ENCODE measurements around the gene ACSL5.
"Not testable (repeated sequence)": the region's sequence is repeated elsewhere in the genome, so short reads cannot be mapped to it uniquely, and the experiment has no call there.

Gene ACSL5

DNA sequence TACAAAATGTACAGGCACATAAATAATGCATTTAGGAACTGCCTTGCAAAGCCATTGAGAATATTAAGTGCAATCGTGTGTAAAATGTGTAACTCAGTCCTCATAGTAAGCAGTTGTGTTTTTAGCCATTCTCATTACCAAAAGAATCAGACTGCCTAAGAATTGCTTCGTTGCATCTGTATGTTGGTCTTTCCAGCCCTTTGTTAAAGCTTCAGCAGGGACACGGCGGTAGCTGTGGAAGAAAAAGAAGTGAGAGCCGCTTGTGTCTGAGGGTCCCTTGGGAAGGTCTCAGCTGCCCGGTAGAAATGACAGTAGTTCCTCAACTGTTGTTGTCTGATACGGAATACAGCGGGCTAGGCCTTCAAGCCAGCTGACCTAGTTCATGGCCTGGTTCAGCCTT, 22.8 kb upstream of the ACSL5 start:
- no peak for DNase-seq

DNA sequence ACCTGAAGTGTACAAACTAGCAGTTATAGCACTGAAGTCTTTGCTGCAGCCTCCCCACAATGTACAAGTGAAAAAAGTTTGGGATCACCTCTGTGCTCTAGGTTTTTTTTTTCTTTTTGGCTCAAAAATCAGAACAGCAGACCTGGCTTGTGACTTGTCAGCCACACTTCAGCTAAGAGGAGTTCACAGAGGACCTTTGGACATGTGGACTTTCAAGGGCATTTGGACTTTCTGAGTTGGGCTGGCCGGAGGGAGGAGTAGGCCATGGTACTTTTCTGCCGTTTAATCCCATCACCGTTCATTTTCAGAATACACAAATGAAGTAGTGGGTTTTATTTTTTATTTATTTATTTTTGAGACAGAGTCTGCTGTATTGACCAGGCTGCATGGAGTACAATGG, 21.9 kb upstream of the ACSL5 start:
- no peak for DNase-seq

DNA sequence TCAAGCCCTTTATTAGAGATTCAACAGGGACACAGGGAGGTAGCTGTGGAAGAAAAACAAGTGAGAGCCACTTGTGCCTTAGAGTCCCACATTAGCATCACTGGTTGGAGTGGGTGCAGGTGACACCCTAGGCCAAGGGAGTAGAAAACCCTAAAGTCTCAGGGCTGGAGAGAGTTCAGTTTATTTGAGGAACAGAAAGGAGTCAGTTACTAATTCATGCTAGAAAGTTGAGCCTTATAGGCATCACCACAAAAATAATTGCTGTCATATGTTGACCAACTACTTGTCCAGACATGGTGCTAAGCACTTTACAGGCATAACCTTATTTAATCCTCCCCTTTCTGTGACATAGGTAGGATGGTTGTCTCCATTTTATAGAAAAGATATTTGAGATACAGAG, 20.9 kb upstream of the ACSL5 start:
- no peak for DNase-seq

DNA sequence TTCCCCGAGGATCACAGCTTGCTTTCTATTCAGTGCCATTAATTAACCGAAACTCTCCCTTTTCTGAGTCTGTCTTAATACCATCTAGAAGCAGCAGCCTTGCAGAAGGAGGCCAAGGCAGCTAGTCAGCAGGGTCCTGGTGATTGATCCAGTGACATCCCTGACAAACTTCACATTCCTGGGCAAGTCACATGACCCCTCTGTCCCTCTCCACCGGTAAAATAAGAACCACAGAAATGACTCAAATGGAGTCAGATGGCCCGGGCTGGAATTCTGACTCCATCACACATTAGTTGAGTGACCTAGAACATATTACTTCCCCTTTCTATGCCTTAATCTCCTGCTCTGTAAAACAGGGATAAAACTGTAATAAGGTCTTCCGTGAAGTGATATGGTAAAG, 17.2 kb upstream of the ACSL5 start:
- DNase-seq: no peak

DNA sequence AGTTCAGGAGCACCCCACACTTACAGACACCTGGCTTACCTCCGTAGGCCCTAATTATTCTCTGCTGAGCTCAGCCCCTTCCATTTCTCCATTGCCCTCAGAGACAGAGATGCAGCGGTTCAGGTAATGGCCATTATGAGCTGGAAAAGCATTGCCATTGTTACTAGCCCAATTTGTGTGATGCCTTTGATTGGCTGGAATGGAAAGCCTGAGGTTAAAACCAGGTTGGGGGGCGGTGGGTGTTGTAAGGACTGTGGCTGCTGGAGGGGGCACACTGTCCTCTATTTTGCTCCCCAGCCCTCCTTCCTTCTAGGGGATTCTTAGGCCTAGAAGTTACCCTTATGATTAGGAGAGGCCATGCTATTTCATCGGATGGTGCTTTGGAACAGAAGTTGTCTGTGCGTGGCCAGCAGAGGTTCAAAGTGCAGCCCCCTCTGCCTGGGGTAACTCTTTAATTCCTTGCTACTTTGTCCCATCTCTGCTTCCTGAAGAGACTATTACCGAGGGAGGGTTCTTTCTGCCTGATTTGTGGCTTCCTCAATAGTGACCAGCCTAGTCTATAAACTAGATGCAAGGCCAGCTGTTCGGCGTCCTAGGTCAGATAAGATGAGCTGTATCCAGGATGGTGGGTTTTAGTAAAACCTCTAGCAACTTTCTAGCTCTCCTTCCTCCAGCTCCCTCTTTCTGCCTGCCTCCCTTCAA, 14.2 kb upstream of the ACSL5 start:
- no peak for DNase-seq

DNA sequence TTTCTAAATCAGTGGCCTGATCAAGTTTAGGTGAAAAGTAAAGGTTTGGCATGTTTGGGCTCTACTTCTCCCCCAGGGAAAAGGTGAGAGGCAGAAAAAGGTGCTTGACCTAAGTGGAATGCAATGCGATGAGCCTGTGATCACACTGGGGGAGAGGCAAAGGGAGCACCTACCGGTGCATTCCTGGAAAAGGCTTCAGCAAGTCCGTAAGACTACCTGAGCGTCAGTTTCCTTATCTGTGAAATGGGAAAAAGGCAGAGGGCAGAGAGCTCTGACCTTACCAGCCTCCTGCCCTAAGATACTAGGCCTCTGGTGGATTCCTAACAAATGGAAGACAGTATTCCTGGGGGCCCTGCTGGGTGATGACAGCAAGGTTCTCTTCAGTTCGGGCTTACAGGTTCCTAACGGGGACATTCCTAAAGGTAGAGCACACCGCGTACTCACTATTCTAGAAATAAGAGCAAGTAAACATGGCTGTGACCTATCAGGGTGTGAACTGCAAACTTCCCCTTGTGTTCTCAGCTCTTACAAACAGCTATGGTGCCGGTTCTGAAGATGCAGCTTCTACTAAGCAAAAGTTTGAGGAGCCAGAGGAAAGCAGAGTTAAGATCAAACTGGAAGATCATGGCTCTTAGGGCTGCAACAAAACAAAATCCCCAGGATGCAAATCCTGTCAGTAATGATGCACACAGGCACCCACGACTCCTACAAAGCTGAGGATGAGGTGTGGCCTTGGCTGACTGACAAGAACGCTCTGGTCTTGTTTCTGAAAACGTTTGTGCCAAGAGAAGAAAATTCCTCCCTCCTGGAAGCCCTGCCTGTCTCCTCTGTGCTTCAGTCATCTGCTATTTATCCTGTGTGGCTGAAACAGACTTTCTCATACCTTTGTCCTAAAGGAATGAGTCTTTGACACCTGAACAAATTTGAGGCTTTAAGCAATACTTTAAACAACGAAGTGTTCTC, 13.3 kb upstream of the ACSL5 start:
- no peak for DNase-seq

DNA sequence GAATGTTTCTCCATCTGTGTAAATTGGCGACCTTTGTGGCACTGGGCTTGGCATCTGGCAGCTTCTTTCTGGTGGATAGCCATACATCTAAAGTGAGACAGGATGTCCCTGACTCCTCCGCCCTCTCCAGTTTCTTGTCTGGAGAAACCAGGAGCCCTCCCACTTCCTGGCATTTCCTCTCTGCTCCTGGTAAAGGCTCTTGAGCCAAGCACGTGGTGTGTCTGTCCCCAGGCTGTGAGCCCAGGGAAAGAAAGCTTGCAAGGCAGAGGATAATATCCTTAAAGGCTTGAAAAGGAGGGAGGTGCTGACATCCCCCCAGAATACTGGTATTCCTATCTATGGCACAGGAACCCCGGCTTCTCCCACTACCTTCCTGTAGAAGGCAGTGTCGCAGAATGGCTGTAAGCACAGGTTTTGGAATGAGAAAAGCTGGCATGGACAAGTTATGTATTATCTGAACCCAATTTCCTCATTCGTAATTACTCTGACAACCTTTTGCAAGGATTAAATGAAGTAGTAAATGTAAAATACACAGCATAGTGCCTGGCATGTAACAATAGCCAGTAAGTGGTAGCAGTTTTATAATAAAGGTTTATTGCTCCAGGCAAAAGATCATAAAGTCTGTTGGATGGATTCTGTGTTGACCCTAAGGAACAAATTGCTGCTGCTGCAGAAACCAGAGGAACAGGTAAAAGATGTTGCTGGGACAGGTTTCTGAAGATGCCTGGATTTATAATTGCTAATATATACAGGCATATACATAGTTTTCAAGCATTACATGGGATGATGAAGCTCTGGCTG, 11.8 kb upstream of the ACSL5 start:
- DNase-seq: no peak

DNA sequence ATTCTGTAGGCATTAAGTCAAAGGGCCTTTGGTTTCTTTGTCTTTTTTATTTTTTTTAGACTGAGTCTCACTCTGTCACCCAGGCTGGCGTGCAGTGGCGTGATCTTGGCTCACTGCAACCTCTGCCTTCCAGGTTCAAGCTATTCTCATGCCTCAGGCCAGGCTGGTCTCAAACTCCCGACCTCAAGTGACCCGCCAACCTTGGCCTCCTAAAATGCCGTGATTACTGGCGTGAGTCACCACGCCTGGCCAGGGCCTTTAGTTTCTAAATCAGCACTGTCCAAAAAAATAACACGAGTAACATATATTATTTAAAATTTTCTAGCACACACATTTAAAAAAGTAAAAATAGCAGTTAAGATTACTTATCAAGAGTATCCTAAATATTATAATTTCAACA, 11.1 kb upstream of the ACSL5 start:
- DNase-seq: no peak

DNA sequence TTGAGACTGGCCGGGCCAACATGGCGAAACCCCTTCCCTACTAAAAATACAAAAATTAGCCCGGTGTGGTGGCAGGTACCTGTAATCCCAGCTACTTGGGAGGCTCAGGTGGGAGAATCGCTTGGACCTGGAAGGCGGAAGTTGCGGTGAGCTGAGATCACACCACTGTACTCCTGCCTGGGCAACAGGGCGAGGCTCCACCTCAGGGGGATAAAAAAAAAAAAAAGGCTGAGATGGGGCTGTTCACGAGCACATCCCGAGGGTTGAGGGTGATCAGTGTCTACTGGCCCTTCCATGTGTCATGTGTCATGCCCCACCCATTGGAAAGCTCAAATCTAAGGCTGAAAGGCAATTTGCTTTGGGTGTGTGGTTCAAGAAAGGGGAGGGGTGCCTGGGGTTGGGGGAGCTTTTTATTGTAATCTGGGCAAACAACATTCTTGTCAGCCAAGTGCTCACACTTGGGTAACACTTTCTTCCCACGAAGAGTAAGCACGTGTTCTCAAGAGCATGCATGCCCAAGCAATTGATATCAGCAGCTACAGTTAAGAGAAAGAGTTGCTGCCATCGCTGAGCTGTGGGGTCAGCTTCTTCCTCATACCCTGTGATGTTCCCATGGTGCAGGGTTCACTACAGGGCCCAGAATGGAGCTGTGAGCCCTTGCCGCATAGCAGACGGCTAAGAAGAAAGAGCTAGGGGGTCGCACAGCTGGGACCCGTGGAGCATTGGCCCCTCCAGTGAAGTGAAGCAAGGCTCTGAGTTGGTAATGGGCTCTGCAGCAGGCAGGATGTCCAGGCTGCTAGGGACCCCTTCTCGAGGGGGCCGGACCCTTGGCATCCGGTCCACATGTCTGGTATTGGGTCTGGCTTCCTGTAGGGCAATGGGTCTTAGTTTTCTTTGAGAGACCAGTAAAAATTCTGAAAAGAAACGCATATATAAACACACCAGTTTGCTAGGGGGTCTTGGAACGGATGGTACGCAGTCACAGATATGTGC, 9.9 kb upstream of the ACSL5 start:
- DNase-seq: no peak

DNA sequence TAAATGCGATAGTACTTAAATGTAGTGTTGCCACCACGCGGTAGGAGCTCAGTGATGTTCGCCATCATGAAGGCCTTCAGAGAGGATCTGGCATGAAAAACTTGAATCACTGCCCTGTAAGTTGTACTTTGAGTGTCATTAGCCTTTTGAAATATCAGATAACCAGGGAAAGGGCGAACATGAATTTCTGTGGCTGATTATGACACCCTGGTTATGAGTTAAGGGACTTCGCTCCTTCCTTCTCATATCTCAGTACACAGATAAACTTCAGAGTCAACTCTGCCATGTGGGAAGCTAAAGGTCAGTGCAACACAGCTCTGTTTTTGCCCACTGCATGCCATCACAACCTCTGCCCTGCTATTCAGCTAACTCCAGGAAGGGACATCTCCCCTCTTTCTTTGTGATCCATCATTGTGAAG, 8.9 kb upstream of the ACSL5 start:
- no peak for DNase-seq

DNA sequence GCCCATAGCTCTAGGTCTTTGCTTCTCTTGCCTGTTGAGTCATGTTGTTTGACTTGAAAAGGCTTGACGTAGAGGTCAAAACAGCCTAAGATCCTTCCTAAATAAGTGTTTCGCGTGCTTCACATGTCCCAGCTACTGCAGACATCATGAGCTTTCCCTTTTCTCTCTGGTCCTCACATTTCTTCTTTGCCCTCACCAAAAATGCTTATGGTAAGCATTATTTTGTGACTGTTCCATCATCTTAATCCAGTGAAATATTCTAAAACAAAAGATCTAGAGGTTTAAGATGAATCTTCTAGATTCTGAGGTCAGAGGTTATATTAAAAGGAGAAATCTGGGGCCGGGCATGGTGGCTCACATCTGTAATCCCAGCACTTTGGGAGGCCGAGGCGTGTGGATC, 8.5 kb upstream of the ACSL5 start:
- no peak for DNase-seq

DNA sequence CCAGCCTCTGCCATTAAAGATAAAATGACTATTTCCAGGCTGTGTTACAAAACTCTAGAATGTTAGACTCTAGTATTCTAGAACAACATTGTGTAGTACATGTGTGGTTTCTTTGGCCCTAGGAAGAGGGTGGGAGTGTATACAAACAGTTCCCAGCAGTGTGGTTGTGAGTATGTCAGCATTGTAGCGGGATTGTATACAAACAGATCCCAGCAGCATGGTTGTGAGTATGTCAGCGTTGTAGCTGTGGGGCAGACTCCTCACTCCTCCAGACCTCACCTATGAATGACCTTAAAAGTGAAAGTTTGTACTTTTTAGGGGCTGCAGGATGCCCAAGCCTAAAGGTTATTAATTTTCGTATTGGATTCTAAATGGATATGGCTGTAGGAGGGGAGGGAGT, 6.9 kb upstream of the ACSL5 start:
- DNase-seq: no peak

DNA sequence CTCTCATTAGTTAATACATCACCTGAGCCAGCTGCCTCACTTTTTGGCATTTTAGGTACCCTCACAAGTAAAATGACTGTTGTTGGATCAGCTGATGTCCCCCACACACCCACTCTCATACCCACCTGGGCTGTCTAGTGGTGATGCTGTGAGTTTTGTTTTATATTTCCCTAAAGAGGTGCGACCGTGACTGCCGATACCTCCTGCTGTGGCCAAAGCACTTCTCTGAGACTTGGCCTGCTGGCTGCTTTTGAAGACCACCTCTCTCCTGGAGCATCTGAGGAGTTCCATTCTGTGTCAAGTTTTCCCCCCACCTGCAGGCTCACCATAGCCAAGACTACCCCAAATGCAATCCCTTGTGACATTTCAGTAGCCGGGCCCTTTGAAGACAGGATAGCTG, 6.4 kb upstream of the ACSL5 start:
- no peak for DNase-seq

DNA sequence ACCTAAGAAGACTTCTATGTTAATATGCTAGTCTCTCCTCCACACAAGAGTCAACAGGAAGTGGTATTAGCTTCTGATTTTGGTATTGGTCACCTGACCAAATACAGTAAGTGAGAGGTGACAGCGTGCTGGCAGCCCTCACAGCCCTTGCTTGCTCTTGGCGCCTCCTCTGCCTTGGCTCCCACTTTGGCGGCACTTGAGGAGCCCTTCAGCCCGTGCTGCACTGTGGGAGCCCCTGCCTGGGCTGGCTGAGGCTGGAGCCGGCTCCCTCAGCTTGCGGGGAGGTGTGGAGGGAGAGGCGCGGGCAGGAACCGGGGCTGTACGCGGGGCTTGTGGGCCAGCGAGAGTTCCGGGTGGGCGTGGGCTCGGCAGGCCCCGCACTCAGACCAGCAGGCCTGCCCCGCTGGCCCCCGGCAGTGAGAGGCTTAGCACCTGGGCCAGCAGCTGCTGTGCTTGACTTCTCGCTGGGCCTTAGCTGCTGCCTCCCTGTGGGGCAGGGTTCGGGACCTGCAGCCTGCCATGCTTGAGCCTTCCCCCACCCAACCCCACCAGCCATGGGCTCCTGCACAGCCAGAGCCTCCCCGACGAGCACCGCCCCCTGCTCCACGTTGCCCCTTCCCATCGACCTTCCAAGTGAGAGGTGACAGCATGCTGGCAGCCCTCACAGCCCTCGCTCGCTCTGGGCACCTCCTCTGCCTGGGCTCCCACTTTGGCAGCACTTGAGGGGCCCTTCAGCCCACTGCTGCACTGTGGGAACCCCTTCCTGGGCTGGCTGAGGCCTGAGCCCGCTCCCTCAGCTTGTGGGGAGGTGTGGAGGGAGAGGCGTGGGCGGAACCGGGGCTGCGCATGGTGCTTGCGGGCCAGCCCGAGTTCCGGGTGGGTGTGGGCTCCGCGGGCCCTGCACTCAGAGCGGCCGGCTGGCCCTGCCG, 4.2 kb upstream of the ACSL5 start:
- DNase-seq: no peak

DNA sequence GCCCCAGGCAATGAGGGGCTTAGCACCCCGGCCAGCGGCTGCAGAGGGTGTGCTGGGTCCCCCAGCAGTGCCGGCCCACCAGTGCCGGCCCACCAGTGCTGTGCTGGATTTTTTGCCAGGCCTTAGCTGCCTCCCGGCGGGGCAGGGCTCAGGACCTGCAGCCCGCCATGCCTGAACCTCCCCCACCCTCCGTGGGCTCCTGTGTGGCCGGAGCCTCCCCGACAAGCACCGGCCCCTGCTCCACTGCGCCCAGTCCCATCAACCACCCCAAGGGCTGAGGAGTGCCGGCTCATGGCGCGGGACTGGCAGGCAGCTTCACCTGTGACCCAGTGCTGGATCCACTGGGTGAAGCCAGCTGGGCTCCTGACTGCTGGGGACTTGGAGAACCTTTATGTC, 3.5 kb upstream of the ACSL5 start:
- no peak for DNase-seq

DNA sequence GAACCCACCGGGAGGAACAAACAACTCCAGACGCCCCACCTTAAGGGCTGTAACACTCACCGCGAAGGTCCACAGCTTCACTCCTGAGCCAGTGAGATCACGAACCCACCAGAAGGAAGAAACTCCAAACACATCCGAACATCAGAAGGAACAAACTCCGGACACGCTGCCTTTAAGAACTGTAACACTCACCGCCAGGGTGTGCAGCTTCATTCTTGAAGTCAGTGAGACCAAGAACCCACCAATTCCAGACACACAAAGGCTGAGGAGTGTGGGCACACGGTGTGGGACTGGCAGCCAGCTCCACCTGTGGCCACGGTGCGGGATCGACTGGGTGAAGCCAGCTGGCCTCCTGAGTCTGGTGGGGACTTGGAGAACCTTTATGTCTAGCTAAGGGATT, 2.6 kb upstream of the ACSL5 start:
- not testable (repeated sequence) for DNase-seq

DNA sequence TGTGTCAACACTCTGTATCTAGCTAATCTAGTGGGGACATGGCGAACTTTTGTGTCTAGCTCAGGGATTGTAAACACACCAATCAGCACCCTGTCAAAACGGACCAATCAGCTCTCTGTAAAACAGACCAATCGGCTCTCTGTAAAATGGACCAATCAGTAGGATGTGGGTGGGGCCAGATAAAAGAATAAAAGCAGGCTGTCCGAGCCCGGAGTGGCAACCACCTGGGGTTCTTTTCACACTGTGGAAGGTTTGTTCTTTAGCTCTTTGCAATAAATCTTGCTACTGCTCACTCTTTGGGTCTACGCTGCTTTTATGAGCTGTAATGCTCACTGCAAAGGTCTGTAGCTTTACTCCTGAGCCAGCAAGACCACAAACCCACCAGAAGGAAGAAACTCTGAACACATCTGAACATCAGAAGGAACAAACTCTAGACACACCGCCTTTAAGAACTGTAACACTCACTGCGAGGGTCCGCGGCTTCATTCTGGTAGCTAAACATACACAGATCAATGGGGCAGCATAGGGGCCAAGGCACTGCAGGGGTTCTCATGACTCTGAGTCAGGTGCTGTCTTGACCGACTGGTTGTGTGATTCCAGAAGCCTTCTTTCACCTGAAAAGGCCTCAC, 1.6 kb upstream of the ACSL5 start:
- not testable (repeated sequence) for DNase-seq

DNA sequence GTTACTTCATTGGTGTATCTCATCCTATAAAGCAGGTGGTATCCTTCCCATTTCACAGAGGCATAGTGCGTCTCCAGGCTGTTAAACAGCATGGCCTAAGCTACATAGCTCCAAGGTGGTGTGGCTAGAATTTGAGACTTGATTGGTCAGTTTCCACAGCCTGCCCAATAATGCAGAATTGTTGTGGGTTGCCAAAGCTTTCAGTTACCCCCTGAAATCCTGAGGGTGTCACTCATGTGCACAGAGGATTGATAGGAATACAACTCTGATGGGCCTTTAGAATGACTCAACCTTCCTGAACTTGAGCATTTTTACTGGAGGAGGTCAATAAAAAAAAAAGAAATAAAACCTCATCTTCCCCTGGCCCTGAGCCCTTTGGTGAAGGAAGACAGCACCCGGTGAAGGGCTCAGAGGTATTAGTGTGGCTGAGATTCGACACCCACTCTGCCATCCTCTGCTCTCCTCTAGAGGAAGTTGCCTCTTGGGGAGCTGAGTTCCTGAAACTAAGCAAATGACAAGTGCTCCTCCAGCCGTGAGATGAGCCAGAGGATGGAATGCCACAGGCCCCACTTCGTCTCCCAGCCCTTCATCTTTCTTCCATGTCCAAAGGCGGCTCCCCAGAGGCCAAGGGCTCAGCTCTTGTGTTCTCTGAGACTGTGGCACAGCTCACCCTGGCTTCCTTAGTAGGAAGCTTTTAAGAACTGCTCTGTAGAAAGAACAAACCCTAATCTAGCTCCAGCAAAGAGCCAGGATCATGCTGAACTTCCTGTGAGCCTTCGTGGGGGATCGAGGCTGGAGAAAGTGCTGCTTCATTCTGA, 1.0 kb downstream of the ACSL5 start:
- DNase-seq: no peak

DNA sequence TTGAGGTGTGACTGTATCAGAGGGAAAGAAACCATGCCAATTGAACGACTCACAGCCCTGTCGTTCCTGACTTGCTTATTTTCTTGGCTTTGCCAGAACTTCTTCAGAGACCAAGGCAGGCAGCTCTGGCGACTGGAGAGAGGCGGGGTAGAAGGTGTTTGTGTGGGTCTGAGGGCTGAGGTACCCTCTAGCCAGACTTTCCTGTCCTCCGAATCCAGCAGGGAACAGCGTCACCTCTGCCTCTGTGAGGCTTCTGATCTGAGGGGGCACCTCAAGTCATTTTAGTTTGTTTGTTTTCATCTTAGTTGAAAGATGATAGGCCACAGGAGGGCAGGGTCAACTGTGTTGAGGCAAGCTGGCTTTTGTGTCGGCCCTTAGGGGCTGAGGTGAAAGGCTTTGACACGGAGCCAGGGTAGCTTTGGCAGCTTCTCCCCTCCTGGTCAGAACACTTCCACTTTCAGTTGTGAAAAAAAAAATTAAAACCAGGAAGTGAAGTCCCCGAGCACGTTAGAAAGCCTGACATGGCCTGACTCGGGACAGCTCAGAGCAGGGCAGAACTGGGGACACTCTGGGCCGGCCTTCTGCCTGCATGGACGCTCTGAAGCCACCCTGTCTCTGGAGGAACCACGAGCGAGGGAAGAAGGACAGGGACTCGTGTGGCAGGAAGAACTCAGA, 1.9 kb downstream of the ACSL5 start:
- no peak for DNase-seq
